WERI-Rb-1 (cell line): ENCODE data around the gene TNN.

Experiments used
- DNase-seq: peaks from one replicate; pipeline ENCODE4 v3.0.0-alpha.2; 2020
- H3K27ac ChIP-seq: fragments of 250-450 bp; sonication (Bioruptor Pico); 2 replicates; pipeline ENCODE4 v1.5.1; 2020; ENCODE audit warnings: mild to moderate bottlenecking, moderate library complexity
- H3K27me3 ChIP-seq: fragments of 250-450 bp; sonication (Bioruptor Pico); 2 replicates; pipeline ENCODE4 v1.5.1; 2021; ENCODE audit warnings: mild to moderate bottlenecking, low read depth, moderate library complexity; ENCODE audit not compliant: insufficient read depth, severe bottlenecking
- H3K36me3 ChIP-seq: fragments of 250-450 bp; sonication (Bioruptor Pico); 2 replicates; pipeline ENCODE4 v1.5.1; 2020; ENCODE audit warnings: mild to moderate bottlenecking, moderate library complexity
- H3K4me3 ChIP-seq: 2 replicates; pipeline ENCODE4 v1.5.1; 2011; ENCODE audit warnings: low read depth, mild to moderate bottlenecking, control low read depth, low read length
- H3K9me3 ChIP-seq: fragments of 250-450 bp; sonication (Bioruptor Pico); 2 replicates; pipeline ENCODE4 v1.5.1; 2021; ENCODE audit warnings: mild to moderate bottlenecking, moderate library complexity; ENCODE audit not compliant: severe bottlenecking
- TF ChIP-seq, protein P1 (sequence below): IDR thresholded peaks from 2 replicates; pipeline ENCODE4 v1.5.1; 2011; ENCODE audit warnings: low read depth, mild to moderate bottlenecking, control low read depth, inconsistent platforms, low read length

The TNN gene

DNA sequence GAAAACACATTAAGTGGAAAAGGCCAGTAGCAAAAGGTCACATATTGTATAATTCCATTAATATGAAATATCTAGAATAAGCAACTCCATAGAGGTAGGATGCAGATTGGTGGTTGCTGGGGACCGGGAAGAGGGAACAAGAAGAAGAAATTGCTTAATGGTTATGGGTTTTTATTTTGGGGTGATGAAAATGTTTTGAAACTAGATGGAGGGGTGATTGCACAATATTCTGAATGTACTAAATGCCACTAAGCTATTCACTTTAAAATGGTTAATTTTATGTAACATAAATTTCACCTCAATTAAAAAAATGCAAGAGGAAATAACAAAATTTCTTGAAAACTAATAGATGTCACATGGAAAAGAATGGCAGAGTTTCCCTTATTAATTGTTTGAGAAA lies 118.3 kb downstream of the TNN start:
- TF ChIP-seq, protein P1, sequence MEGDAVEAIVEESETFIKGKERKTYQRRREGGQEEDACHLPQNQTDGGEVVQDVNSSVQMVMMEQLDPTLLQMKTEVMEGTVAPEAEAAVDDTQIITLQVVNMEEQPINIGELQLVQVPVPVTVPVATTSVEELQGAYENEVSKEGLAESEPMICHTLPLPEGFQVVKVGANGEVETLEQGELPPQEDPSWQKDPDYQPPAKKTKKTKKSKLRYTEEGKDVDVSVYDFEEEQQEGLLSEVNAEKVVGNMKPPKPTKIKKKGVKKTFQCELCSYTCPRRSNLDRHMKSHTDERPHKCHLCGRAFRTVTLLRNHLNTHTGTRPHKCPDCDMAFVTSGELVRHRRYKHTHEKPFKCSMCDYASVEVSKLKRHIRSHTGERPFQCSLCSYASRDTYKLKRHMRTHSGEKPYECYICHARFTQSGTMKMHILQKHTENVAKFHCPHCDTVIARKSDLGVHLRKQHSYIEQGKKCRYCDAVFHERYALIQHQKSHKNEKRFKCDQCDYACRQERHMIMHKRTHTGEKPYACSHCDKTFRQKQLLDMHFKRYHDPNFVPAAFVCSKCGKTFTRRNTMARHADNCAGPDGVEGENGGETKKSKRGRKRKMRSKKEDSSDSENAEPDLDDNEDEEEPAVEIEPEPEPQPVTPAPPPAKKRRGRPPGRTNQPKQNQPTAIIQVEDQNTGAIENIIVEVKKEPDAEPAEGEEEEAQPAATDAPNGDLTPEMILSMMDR = no peak
- Histone ChIP-seq H3K9me3 (no peaks in the 10 kb centered on the region), H3K27me3 (no peaks in the 10 kb centered on the region), H3K27ac (no peak overlapping the region), H3K36me3 (no peaks in the 10 kb centered on the region), H3K4me3 (no peak overlapping the region)
- DNase-seq = no peak

DNA sequence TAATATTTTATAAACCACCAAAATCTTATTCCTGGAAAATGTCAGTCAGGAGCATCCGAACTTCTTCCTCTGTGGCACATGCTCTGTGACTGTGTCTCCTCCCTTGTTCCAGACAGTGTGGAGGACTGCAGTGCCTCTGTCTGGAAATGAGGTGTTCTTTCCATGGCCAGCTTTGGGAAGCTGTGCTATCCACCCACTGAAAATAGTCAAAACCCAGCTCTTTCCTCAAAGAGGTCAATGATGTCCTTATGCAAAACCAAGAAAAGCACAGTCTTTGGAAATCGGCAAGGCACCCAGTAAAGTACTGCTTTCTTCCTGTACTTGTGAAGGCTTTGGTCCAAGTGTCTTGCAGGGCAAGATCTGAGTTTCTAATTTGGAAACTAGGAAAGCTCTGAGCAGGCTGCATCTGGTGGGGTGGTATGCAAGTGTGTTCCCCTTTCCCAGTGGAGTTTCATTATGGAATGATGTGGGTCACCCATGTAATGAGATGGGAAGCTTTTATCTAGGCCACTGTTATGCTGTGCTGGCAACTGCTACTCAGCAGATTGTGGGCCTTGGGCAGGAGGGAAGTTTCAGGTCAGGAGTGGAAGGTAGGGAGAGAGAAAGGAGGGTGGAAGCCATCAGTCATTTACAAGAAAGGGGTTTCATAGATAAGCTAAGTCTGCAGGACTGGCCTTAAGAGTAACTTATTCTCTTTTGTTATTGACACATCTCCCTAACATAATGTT lies 119.0 kb downstream of the TNN start:
- Histone ChIP-seq H3K9me3 (no peaks in the 10 kb centered on the region), H3K4me3 (no peak overlapping the region), H3K27me3 (no peaks in the 10 kb centered on the region), H3K27ac (no peak overlapping the region), H3K36me3 (no peaks in the 10 kb centered on the region)
- TF ChIP-seq, protein P1 = no peak
- DNase-seq = no peak

DNA sequence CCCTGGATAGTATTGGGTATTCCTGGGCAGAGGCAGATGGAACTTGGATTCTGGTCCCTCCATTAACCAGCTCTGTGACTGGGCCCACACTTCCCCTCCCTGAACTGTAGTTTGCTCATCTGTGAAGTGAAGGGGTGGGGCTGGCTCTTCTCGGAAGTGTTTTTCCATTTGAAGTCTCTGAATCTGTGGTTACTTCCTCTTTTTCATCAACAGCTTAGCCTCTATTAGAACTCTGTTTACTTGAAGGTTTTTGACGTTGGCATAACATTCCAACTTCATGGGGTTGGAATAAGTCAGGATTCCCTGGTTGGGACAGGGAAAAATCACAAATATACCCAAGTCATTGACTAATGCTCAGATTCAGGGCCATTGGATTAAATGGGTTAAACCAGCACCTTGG lies 121.3 kb downstream of the TNN start:
- no peaks in the 10 kb centered on the region for H3K36me3 ChIP-seq
- no peak for DNase-seq
- no peak overlapping the region for H3K4me3 ChIP-seq
- TF ChIP-seq, protein P1 = no peak
- H3K9me3 ChIP-seq = no peaks in the 10 kb centered on the region
- no peak overlapping the region for H3K27ac ChIP-seq
- H3K27me3 ChIP-seq = no peaks in the 10 kb centered on the region

DNA sequence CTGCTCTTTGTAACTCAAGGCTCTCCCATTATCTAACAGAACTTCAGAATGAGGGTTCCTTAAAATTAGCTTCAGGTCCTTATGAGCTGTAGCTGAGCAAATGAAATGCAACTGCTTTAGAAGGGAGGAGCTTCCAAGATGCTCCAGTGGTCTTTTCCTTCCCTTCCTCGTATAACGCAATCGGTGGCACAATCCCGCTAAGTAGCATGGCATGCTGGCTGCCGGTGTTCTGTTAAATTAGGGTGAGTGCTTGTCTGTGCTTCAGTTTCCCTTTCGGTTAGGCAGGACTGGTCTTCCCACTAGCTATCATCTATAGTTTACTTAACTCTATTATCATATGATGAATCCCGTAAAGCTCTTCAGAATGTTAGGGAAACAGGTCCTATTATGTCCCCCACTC lies 124.0 kb downstream of the TNN start:
- Histone ChIP-seq H3K27me3 (no peaks in the 10 kb centered on the region), H3K4me3 (no peak overlapping the region), H3K27ac (no peak overlapping the region), H3K36me3 (no peaks in the 10 kb centered on the region), H3K9me3 (no peaks in the 10 kb centered on the region)
- TF ChIP-seq, protein P1 = no peak
- DNase-seq = no peak

DNA sequence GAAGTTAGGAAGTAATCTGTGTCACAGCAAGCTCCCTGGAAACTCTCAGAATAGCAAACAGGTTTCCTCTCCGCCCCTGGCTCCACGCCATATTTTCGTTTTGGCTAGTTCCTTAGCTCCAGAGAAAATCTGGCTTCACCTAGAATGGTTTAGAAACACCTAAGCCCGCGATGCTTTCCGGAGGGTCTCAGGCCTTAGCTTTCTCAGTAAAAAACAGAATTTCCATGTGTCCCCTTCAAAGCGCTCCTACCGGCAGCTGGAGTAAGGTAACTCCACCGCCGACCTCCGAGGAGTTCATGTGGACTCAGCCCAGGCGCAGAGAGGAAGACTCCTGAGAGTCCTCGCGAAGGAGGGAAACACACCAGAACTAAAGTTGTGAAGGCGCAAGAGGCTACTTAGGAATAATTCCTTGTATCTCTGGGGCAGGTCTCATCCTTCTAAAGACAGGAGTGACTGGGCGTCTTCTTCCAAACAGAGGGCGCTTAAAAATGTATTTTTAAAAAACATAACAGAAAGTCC lies 124.5 kb downstream of the TNN start:
- no peak overlapping the region for H3K27ac ChIP-seq
- H3K27me3 ChIP-seq = no peaks in the 10 kb centered on the region
- no peaks in the 10 kb centered on the region for H3K36me3 ChIP-seq
- no peak overlapping the region for H3K4me3 ChIP-seq
- no peaks in the 10 kb centered on the region for H3K9me3 ChIP-seq
- TF ChIP-seq, protein P1 = no peak
- DNase-seq = no peak
